Measurements from ENCODE around the gene DNAJC25. TPM values are rescaled to one million over a fixed set of nuclear protein-coding genes. Genes with fewer than 3 reads are reported as not detected.

Gene DNAJC25
- total RNA-seq, 1 donor from 2014 or later: 3.9 TPM

DNA sequence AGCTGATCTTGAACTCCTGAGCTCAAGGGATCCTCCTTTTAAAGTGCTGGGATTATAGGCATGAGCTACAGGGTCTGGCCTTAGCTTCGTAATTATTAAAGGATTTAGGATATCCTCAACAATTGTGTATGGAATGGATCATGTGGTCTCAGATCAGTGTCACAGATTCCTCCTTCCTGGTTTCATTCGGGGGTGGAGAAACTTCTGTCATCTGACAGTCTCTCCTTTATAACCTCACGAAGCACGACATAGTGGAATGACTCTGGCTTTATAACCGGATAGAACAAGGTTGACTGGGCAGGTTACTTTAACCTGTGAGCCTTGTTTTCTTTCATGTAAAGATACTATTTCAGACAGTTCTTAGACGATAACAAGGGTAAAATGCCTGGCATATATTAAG is 25.9 kb downstream of the DNAJC25 start:
- no peak for DNase-seq (ENCODE audit: low spot score)
- H3K4me3 Mint-ChIP-seq (ENCODE audit: unreplicated experiment): no peak overlapping the region
- H3K27me3 Mint-ChIP-seq (ENCODE audit: unreplicated experiment): peaks cover 9% of the 10 kb centered on the region
- no peaks in the 10 kb centered on the region for H3K9me3 Mint-ChIP-seq (ENCODE audit: unreplicated experiment)
- no peak for TF ChIP-seq CTCF (IDR thresholded peaks at IDR 0.05; ENCODE audit: unreplicated experiment)
- peaks cover 4% of the 10 kb centered on the region for H3K4me1 Mint-ChIP-seq (ENCODE audit: unreplicated experiment)
- no peaks in the 10 kb centered on the region for H3K36me3 Mint-ChIP-seq (ENCODE audit: low read depth, unreplicated experiment)
- H3K27ac Mint-ChIP-seq (ENCODE audit: unreplicated experiment): no peak overlapping the region

- peaks cover 19% of the 10 kb centered on the region for H3K4me1 Mint-ChIP-seq (ENCODE audit: unreplicated experiment)
- no peak for TF ChIP-seq CTCF (IDR thresholded peaks at IDR 0.05; ENCODE audit: unreplicated experiment)
- no peak overlapping the region for H3K4me3 Mint-ChIP-seq (ENCODE audit: unreplicated experiment)
- no peaks in the 10 kb centered on the region for H3K9me3 Mint-ChIP-seq (ENCODE audit: unreplicated experiment)
- no peaks in the 10 kb centered on the region for H3K36me3 Mint-ChIP-seq (ENCODE audit: low read depth, unreplicated experiment)
- H3K27ac Mint-ChIP-seq (ENCODE audit: unreplicated experiment): no peak overlapping the region
- DNase-seq (ENCODE audit: low spot score): no peak
- H3K27me3 Mint-ChIP-seq (ENCODE audit: unreplicated experiment): peaks cover 14% of the 10 kb centered on the region
Observed at GRCh38 chr9:111658943-111659342, 27.8 kb downstream of the DNAJC25 start.

- TF ChIP-seq CTCF (IDR thresholded peaks at IDR 0.05; ENCODE audit: unreplicated experiment): no peak
- H3K9me3 Mint-ChIP-seq (ENCODE audit: unreplicated experiment): no peaks in the 10 kb centered on the region
- no peak for DNase-seq (ENCODE audit: low spot score)
- no peak overlapping the region for H3K4me3 Mint-ChIP-seq (ENCODE audit: unreplicated experiment)
- no peak overlapping the region for H3K27ac Mint-ChIP-seq (ENCODE audit: unreplicated experiment)
- peaks cover 19% of the 10 kb centered on the region for H3K4me1 Mint-ChIP-seq (ENCODE audit: unreplicated experiment)
- H3K27me3 Mint-ChIP-seq (ENCODE audit: unreplicated experiment): peaks cover 14% of the 10 kb centered on the region
- no peaks in the 10 kb centered on the region for H3K36me3 Mint-ChIP-seq (ENCODE audit: low read depth, unreplicated experiment)
Observed at GRCh38 chr9:111659691-111660090, 28.6 kb downstream of the DNAJC25 start.

GRCh38 chr9:111661150-111661801 is 30.1 kb downstream of the DNAJC25 start, which contains the start of gene GNG10:
Gene GNG10, plus strand, starts transcription at chr9:111661605. Its CDS starts 30 bp downstream, at chr9:111661635.
- Mint-ChIP-seq H3K4me1 (ENCODE audit: unreplicated experiment) (peaks cover 24% of the 10 kb centered on the region), H3K27ac (ENCODE audit: unreplicated experiment) (peak within 1 kb of the TSS; percentile 91), H3K4me3 (ENCODE audit: unreplicated experiment) (peak within 1 kb of the TSS; percentile 99), H3K27me3 (ENCODE audit: unreplicated experiment) (peaks cover 14% of the 10 kb centered on the region), H3K9me3 (ENCODE audit: unreplicated experiment) (no peaks in the 10 kb centered on the region), H3K36me3 (ENCODE audit: low read depth, unreplicated experiment) (peaks cover 5% of the 10 kb centered on the region)
- no peak for TF ChIP-seq CTCF (IDR thresholded peaks at IDR 0.05; ENCODE audit: unreplicated experiment)
- peak; percentile 70 for DNase-seq (ENCODE audit: low spot score)

DNA sequence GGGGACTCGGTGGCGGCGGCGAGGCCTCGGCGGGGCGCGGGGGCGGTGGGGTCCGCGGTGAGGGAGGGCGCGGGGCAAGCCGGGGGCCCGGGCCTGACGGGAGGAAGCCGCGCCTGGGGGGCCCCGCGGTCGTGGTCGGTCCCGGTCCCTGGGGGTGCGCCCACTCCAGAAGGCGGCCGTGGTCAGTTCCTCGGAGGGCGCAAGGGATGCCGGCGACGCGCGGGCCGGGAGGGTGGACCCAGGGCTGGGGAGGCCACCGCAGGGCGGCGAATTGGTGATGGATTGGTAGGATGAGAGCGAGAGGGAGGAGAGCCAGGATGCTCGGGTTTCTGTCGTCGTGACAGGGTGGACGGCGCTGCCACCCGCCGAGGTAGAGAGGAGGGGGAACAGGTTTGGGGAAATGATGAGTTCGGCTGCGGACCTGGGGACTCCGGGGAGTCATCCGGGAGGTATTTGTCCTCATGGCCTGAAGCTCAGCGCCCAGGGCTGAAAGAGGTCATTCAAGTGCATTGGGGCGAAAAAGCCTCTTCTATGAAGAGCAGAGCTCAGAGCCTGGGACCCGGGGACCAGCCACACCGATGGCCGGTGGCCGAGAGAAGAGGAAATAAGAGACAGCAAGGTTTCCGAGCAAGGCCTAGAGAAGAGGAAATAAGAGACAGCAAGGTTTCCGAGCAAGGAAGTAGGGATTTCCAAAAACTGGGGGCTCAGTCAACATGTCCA is 30.8 kb downstream of the DNAJC25 start:
- TF ChIP-seq CTCF (IDR thresholded peaks at IDR 0.05; ENCODE audit: unreplicated experiment): no peak
- H3K27ac Mint-ChIP-seq (ENCODE audit: unreplicated experiment): peak overlapping the region; percentile 91
- H3K4me1 Mint-ChIP-seq (ENCODE audit: unreplicated experiment): peaks cover 24% of the 10 kb centered on the region
- H3K9me3 Mint-ChIP-seq (ENCODE audit: unreplicated experiment): no peaks in the 10 kb centered on the region
- H3K27me3 Mint-ChIP-seq (ENCODE audit: unreplicated experiment): peaks cover 14% of the 10 kb centered on the region
- DNase-seq (ENCODE audit: low spot score): peak; percentile 35
- peak overlapping the region; percentile 99 for H3K4me3 Mint-ChIP-seq (ENCODE audit: unreplicated experiment)
- H3K36me3 Mint-ChIP-seq (ENCODE audit: low read depth, unreplicated experiment): peaks cover 5% of the 10 kb centered on the region
